Measurements from ENCODE around the gene GAA.
"Not testable (repeated sequence)": the region's sequence is repeated elsewhere in the genome, so short reads cannot be mapped to it uniquely, and the experiment has no call there.

GAA gene

GRCh38 chr17:80083136-80083661 is 18.2 kb upstream of the GAA start:
- DNase-seq (ENCODE audit: low read depth), result no peak

GRCh38 chr17:80084773-80085172 is 16.6 kb upstream of the GAA start:
- no peak for DNase-seq (ENCODE audit: low read depth)

DNA sequence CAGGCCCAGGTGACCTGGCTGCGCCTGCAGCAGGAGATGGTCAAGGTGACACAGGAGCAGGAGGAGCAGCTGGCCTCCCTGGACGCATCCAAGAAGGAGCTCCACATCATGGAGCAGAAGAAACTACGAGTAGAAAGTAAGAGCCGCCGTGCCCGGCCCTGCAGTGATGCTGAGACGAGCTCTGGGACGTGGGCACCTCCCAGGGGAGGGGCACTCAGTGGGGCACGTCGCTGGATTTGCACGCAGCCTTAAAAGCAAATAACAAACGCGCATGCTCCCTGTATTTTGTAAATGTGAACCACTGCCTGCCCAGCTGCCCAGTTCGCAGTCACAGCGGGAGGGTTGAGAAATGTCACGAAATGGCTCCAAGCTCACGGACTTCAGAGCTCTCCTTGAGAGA is 15.3 kb upstream of the GAA start:
- DNase-seq (ENCODE audit: low read depth), result no peak

DNA sequence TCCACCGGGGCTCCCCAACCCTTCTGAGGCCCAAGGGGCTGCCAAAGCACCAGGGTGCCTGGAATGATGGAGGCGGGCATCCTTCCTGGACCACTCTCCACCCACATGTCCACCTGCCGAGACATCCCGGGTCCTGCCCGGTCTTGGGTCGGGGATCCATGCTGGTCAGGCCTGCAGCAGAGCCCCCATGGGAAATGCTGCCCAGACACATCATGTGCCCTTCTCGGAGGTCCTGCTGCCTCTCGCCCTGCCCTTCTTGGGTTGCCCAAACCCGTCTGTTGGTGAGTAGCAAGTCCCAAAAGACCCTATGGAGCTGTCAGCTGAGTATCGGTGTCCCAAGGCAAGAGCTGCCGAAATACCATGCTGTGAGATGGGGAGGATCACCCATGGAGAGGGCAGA is 14.8 kb upstream of the GAA start:
- no peak for DNase-seq (ENCODE audit: low read depth)

DNA sequence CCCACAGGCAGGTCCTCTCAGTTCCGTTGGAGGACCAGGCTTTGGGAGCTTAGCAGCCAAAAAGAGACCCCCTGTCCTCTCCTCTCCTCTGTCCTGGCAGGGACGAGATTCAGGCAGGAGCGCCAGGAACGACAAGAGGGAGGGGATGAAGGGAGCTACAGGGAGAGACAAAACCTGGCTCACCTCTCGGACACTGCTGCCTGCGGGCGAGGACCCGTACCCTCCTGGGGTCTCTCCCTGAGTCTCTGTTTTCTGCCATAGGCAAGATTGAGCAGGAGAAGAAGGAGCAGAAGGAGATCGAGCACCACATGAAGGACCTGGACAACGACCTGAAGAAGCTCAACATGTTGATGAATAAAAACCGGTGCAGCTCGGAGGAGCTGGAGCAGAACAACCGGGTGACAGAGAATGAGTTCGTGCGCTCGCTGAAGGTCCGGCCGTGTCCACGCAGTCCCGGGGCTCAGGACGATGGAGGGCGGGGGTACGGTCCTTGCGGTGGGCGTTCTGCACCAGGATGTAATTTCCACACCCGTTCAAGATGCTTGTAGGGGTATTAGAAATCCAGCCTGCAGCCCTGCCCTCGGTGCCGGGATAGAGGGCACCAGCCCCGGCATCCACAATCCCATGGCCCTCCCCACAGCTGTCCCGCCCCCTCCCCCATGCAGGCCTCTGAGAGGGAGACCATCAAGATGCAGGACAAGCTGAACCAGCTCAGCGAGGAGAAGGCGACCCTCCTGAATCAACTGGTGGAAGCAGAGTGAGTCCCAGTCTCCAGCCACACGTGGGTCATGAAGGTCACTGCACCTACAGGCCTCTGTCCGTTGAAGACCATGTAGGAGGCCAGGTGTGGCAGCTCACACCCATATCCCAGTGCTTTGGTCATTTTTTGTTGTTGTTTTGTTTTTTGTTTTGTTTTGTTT is 13.8 kb upstream of the GAA start:
- DNase-seq (ENCODE audit: low read depth), result no peak

DNA sequence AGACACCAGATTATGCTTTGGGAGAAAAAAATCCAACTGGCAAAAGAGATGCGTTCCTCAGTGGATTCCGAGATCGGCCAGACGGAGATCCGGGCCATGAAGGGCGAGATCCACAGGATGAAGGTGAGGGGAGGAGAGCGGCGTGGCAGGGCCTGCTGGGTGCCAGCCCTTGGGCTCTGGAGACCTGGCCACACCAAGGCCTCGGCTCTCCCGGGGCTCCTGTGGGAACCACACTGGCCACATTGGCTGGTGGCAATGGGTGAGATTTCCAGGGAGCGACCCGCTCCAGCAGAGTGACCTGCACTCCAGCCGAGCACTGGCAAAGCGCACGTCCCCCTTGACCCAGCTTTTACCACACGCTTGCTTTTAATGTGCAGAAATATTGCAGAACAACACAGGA is 11.6 kb upstream of the GAA start:
- no peak for DNase-seq (ENCODE audit: low read depth)

- not testable (repeated sequence) for DNase-seq (ENCODE audit: low read depth)
Observed at GRCh38 chr17:80090164-80090563, 11.2 kb upstream of the GAA start.

DNA sequence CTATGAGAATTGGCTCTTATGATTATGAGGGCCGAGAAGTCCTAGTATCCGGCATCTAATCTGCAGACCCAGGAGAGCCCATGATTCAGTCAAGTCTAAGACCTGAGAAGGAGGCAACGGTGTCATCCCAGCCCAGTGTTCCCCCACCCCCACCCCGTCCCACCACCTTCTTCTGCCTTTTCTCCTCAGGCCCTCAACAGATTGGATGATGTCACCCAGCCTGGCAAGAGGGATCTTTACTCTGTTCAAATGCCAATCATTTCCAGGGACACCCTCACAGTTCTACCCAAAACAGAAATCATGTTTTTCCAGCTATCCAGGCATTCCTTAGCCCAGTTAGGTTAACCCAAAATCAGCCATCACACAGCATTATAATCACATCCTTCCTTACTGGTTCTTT is 10.0 kb upstream of the GAA start:
- no peak for DNase-seq (ENCODE audit: low read depth)

- DNase-seq (ENCODE audit: low read depth), result no peak
Observed at GRCh38 chr17:80092959-80093358, 8.4 kb upstream of the GAA start.

GRCh38 chr17:80095038-80095843 is 6.1 kb upstream of the GAA start:
- DNase-seq (ENCODE audit: low read depth), result no peak

GRCh38 chr17:80095844-80096475 is 5.4 kb upstream of the GAA start:
- DNase-seq (ENCODE audit: low read depth), result no peak

GRCh38 chr17:80096561-80097021 is 4.8 kb upstream of the GAA start:
- DNase-seq (ENCODE audit: low read depth), result no peak

DNA sequence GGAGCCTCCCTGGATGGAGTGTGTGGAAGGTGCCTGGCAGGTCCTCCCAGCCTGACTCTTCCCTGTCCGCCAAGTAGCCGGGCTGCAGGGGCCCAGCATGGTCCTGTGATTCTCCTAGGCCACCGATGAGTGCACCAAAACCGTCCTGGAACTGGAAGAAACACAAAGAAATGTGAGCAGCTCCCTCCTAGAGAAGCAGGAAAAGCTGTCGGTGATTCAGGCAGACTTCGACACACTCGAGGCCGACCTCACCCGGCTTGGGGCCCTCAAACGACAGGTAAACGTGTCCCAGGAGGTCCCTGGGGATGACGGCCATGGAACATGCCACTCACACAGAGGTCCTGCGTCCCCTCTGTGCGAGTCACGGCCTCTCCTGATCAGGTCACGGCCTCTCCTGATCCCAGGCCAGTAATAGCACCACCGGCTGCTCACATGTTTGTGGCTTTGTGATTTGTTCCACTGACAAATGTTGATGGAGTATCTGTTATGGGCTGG is 4.2 kb upstream of the GAA start:
- DNase-seq (ENCODE audit: low read depth), result no peak

DNA sequence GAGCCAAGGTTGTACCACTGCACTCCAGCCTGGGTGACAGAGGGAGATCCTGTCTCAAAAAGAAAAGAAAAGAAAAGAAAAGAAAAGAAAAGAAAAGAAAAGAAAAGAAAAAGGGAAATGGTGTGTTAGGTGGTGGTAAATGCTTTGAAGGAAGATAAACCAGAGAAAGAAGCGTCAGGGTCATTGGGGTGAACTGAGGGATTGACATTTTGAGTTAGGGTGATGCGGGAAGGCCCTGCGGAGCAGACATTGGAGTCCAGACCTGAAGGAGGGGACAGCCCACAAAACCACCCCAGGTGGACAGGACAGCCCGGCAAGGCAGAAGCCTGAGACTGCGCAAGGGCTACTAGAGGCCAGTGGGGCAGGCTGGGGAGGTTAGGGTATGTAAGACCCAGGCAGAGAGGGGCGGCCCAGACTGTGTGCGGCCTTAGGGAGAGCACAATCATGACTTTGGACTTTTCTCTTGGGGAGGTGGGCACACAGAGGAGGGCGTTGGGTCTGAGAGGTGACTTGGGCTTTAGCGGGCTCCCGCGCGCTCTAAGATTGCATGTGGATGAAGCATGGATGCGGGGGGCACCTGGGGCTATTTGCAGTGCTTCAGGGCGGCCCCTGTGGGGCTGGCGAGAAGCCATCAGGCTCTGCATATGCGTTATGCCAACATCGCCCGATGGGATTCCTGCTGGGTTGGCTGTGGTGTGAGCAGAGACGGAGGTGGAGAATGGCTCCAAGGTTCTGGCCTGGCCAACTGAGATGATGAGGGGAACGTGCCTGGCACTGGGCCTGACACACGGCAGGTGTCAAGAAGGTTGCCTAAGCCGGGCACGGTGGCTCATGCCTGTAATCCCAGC is 3.3 kb upstream of the GAA start:
- DNase-seq (ENCODE audit: low read depth), result no peak

DNA sequence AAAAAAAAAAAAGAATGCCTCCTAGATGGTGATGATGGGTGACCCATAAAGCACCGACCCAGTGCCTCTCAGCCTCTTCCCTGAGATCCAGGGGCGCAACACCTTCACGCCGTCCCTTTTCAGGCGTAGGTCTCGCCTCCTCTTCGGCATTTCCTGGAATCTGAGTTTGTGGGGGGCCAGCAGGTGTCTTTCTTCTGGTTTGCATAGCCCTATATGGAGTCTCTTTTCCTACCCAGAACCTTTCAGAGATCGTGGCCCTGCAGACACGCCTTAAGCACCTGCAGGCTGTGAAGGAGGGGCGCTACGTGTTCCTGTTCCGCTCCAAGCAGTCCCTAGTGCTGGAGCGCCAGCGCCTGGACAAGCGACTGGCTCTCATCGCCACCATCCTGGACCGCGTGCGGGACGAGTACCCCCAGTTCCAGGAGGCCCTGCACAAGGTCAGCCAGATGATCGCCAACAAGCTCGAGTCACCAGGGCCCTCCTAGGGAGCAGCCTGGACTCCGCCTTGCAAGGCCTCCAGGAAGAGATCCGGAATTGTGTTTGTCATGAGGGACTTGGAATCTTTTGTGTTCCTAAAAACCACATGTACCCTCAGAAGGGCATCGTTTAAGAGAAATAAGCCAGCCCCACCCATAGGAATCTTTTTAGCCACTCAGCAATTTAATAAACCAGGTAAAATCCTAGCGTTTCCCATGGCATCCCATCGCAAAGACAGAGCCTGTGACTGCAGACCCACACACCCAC is 1.9 kb upstream of the GAA start:
- DNase-seq (ENCODE audit: low read depth), result no peak

GRCh38 chr17:80100035-80100323 is 1.4 kb upstream of the GAA start:
- no peak for DNase-seq (ENCODE audit: low read depth)

DNA sequence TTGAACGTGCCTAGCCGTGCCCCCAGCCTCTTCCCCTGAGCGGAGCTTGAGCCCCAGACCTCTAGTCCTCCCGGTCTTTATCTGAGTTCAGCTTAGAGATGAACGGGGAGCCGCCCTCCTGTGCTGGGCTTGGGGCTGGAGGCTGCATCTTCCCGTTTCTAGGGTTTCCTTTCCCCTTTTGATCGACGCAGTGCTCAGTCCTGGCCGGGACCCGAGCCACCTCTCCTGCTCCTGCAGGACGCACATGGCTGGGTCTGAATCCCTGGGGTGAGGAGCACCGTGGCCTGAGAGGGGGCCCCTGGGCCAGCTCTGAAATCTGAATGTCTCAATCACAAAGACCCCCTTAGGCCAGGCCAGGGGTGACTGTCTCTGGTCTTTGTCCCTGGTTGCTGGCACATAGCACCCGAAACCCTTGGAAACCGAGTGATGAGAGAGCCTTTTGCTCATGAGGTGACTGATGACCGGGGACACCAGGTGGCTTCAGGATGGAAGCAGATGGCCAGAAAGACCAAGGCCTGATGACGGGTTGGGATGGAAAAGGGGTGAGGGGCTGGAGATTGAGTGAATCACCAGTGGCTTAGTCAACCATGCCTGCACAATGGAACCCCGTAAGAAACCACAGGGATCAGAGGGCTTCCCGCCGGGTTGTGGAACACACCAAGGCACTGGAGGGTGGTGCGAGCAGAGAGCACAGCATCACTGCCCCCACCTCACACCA is 724 bp downstream of the GAA start:
- no peak for DNase-seq (ENCODE audit: low read depth)

DNA sequence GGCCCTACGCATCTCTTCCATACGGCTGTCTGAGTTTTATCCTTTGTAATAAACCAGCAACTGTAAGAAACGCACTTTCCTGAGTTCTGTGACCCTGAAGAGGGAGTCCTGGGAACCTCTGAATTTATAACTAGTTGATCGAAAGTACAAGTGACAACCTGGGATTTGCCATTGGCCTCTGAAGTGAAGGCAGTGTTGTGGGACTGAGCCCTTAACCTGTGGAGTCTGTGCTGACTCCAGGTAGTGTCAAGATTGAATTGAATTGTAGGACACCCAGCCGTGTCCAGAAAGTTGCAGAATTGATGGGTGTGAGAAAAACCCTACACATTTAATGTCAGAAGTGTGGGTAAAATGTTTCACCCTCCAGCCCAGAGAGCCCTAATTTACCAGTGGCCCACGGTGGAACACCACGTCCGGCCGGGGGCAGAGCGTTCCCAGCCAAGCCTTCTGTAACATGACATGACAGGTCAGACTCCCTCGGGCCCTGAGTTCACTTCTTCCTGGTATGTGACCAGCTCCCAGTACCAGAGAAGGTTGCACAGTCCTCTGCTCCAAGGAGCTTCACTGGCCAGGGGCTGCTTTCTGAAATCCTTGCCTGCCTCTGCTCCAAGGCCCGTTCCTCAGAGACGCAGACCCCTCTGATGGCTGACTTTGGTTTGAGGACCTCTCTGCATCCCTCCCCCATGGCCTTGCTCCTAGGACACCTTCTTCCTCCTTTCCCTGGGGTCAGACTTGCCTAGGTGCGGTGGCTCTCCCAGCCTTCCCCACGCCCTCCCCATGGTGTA is 1.5 kb downstream of the GAA start:
- no peak for DNase-seq (ENCODE audit: low read depth)

DNA sequence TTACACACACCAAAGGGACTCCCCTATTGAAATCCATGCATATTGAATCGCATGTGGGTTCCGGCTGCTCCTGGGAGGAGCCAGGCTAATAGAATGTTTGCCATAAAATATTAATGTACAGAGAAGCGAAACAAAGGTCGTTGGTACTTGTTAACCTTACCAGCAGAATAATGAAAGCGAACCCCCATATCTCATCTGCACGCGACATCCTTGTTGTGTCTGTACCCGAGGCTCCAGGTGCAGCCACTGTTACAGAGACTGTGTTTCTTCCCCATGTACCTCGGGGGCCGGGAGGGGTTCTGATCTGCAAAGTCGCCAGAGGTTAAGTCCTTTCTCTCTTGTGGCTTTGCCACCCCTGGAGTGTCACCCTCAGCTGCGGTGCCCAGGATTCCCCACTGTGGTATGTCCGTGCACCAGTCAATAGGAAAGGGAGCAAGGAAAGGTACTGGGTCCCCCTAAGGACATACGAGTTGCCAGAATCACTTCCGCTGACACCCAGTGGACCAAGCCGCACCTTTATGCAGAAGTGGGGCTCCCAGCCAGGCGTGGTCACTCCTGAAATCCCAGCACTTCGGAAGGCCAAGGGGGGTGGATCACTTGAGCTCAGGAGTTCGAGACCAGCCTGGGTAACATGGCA is 2.2 kb downstream of the GAA start:
- DNase-seq (ENCODE audit: low read depth), result no peak

Measured in stimulated activated CD8-positive, alpha-beta memory T cell treated with anti-CD3 and anti-CD28 coated beads, Interleukin-12 subunit alpha, Interleukin-12 subunit beta, amount 100 ng/mL, for 1 hour (primary cell).